Fibroblast of skin of right quadriceps (primary cell): ENCODE results near the gene PHF11.
"Not testable (repeated sequence)": the region's sequence is repeated elsewhere in the genome, so short reads cannot be mapped to it uniquely, and the experiment has no call there.

Experiments used
- DNase-seq: peaks from one replicate; pipeline ENCODE4 v3.0.0-alpha.2; 2013

PHF11 gene

DNA sequence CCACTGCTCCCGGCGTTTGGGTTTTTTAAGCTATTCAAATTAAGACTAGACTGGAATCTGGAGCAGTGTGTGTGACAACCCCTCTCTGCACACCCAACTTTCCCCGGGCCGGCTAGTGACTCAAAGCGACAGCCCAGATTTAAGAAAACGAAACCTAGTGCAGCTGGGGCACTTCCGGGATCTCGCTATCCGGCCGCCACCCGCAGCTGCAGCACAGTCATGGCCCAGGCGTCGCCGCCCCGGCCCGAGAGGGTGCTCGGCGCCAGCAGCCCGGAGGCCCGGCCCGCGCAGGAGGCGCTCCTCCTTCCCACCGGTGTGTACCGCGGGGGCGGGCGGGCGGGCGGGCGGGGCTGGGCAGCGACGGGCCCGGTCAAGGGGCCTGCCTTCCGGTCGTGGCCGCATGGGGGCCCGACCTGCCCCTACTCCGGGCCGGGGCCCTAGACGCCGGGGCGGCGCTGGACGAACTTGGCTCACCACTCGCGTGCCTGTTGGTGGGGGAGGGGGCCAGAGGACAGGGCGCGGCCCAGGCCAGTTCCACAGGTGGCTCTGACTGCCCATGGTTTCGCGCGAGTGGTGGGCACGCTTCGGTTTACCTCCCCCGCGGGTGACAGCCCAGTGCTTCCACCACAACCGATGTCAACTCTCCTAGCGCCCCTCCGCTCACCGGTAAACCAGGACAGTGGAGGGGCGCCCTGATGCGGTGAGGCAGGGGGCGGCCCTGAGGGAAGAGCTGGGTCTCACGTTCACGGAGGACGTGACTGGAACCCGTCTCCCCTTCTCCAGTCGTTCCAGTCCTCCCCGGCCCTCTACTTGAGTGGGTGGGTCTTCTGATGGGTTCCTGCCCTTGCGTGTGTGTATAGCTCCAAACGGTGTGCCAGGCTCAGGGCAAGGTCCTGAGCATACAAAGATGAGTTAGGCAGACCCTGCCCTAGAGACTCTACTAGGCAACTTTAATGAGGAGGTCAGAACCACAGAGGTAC lies at the start of gene PHF11:
TSS of gene PHF11 (plus strand) at position 171 of the 980 bp plus-strand sequence. CDS start at position 220, 49 bp downstream.
- DNase-seq: peak; percentile 77

DNA sequence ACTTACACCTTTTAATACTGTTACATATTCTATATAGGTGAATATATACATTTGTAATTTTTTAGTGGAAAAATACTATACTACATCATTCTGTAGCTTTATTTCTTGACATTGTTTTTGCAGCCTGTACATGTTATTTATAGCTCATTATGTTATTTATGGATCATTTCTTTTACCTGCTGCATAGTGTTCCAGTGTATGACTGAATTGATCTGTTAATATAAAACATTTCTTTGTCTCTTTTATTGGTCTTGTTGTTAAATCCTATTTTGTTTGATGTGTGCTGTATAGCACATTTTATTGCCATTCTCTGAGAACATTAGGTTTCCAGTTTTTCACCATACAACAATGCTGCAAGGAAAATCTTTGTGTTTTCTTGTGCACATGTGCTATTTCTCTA lies 49.3 kb upstream of the PHF11 start:
- DNase-seq: no peak

DNA sequence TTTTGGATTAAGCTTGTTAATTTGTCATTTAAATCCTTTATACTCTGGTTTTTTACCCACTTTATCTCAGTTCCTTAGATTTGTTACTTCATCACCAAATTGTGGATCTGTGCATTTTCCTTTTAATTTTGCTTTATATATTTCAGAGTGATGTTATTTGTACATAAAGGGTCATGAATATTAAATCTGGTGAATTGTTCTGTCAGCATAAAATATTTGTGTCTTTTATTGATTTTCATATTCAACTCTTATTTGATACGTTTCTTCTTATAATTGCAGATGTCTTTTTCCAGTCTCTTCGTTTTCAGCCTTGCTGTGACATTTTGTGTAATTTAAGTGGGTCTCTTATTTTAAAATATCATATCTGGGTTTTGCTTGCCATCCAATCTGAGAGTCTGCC lies 47.0 kb upstream of the PHF11 start:
- DNase-seq: no peak

DNA sequence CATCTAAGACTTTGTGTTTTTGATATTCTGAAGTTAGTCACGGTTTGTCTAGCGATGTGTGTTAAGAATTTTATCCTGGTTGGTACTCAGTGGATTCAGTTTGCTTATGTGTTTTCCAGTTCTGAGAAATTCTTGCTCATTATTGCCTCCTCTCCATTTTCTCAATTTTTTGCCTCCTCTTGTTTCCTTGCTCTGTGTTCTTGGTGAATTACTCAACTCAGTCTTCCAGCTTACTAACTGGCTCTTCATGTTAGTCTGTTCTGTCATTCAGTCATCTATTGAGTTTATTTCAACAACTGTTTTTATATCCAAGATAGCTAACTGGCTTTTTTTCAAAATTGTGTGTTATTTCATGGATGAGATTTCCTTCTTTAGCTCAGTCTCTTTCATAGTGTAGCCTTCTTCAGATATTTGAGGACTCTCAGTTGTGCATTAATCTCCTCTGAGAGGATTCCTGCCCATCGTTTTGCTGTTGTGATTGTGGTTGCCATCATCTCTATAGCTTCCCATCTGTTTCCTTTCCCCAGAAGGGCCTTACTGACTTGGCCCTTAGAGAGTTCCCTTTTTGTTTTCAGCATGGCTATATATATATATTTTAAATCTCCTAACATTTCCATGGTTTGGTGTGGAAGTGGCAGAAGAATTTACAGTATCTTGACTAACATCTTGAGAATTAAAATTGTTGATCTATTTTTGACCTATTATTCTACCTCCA lies 45.5 kb upstream of the PHF11 start:
- DNase-seq: no peak

DNA sequence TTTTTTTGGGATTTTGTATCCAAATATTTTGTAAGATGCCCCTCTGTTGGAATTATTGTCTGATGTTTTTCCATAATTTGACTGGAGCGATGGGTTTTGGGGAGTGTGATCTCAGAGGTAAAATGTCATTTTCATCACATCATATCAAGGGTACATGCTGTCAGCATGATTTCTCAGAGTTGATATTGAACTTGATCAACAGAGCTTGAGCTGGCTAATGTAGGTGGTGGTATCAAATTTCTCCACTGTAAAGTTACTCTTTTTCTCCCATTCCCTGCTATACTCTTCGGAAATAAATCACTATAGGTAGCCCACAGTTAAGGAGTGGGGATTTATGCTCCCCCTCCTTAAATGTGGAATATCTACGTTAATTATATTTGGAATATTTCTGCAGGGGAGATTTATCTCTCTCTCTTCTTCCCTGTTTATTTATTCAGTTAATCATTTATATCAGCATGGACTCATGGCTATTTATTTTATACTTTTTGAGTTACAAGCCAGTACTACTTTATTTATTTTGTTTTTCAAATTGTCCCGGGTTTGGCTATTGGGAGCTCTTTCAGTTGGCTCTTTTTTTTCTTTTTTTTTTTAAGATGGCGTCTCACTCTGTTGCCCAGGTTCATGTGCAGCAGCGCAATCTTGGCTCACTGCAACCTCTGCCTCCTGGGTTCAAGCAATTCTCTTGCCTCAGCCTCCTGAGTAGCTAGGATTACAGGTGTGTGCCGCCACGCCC lies 42.9 kb upstream of the PHF11 start:
- DNase-seq: no peak

DNA sequence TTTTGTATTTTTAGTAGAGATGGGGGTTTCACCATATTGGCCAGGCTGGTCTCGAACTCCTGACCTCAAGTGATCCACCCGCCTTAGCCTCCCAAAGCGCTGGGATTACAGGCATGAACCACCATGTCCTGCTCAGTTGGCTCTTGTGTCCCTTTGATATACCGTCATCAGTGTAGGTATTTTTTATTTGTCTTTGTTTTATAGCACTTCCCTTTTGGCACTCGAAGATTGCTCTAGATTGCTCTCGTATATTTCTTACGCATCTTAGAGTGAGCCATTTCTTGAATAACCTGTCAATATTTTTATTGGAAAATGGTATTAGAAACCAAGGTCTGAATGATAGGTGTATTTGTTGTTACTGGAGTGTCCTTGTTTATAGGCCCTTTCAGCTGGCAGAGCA lies 42.3 kb upstream of the PHF11 start:
- no peak for DNase-seq

DNA sequence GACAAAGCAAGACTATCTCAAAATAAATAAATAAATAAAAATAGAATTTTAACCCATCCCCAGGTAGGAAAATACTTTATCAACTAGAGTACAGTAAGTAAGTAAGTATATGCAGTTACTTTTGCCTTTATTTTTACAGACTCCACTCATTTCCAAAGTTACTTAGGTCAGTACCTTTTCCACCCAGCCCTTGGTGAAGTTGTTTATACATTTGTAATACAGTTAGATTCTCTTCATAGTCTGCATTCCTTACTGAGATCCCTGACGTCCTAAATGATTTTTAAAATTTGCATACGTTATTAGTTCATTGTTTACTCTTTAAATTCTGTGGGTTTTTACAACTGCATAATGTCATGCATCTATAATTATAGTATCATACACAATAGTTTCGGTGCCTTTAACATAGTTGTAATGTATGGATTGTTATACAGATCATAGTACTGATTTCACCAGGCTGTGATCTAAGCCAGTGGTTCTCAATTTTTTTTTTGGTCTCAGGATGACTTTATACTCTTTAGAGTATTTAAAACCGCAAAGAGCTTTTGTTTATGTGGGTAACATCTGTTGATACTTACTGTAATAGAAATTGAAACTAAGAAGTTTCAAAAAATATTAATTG lies 41.3 kb upstream of the PHF11 start:
- peak; percentile 56 for DNase-seq

DNA sequence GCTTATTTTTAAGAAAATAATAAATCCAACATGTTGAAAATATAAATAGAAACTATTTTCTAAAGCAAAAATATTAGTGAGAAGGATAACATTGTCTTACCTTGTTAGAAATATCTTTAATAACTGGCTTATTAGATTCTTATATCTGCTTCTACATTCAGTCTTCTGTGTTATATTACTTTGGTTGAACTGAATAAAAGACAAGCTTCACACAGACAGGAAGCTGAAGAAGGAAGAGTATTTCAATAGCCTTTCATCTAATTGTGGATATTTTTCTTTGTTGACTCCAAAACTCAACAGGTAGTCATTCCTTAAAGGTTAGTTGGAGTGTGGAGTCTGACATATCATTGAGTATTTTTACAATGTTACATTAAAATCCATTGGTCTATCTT lies 40.8 kb upstream of the PHF11 start:
- no peak for DNase-seq

DNA sequence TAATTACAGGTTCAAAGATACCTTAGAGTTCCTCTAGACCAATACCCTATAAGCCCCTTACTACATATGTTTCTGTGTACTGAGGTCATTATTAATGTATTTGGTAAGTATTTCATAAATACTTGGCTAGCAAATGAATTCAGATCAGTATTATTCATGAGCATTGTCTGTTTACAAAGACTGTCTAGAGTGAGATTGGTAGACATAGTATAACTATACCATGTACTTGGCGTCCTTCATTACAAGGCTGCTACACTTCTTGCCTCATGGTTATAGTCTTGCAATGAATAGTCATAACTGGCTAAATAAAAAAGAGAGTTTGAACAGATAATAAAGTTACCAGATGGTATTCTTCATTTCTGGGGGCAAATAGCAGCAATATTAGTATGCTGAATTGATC lies 39.6 kb upstream of the PHF11 start:
- no peak for DNase-seq

DNA sequence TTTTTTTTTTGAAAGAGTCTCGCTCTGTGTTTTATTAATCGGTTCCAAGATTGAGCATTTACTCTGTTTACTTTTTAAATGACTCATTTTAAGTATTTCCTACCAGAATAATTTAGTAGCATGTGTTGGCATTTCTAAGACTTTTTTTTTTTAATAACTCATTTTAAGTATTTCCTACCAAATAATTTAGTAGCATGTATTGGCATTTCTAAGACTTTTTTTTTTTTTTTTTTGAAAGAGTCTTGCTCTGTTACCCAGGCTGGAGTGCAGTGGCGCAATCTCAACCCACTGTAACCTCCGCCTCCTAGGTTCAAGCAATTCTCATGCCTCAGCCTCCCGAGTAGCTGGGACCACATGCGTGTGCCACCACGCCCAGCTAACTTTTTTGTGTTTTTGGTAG lies 38.5 kb upstream of the PHF11 start:
- DNase-seq: peak; percentile 14

DNA sequence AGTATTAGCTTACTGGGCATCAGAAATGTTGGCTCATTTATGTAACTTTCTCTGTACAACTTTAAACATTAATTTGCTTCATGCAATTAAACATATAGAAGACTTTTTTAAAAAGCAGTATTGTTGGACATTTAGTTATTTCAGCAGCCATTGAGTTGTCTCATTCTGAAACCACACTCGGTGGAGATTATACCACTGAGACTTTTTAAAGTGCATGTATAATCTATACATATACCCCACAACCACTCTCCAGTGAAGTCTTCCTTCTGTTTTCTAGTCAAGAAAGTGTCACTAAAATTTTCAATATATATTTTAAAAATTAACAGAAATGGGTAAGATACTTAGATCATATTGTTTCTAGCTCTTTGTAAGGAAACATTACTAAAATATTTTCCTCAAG lies 36.2 kb upstream of the PHF11 start:
- no peak for DNase-seq

DNA sequence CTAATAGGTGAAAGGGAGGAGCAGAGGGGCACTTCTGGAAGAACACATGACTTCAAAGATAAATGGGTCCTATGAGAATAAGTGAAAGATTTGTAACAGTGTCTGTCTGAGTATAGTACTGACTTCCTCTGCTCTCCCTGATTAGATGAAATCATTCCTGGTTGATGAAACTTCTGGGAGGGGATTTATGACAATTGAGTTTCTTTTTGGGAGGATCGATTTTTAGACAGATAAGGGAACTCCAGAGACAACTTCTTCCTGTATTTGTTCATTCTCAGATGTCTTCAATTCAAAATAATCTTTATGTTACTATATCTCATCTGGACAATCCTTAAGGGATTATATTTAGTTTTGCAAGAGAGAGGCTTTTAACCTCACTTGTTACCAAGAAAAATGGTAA lies 31.7 kb upstream of the PHF11 start:
- no peak for DNase-seq

DNA sequence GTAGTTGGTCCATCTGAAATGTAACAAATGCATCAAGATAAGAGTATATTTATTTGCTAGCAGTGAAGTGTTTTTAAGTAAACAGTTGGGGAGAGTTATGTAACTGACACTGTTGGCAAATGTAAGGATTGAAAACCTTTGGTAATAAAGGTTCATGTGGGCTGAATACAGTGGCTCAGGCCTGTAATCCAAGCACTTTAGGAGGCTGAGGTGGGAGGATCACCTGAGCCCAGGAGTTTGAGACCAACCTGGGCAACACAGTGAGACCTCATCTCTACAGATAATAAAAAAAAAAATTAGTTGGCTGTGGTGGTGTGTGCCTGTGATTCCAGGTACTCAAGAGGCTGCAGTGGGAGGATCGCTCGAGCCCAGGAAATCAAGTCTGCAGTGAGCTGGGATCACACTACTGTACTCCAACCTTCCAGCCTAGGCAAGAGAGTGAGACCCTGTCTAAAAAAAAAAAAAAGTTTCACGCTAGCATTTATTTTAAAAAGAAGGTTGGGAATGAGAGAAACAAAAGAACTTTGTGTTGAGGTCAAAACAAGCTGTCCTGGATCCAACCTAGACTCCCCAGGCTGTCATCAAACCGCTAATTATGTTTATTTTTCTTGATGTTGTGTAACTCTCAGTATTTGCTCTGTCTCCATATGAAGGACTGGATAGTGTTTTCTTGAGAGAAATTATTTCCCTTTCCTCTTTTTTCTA lies 31.0 kb upstream of the PHF11 start:
- DNase-seq: no peak

DNA sequence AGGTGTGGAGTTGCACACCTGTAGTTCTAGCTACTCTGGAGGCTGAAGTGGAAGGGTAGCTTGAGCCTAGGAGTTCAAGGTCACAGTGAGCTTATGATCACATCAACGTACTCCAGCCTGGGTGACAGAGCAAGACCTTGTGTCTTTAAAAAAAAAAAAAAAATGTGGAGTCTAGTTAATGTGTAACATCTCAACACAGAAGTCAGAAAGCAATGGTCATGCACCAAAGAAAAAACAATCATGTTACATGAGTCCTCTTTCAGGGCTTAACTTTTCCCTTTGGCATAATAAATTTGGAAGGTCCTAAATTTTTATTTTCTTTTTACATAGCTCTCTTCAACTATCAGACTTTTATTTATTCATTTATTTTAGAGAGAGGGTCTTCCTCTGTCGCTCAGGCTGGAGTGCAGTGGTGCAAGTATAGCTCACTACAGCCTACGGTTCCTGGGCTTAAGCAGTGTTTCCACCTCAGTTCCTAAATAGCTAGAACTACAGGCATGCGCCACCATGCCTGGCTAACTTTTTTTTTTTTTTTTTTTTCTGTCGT lies 29.4 kb upstream of the PHF11 start:
- DNase-seq: no peak

DNA sequence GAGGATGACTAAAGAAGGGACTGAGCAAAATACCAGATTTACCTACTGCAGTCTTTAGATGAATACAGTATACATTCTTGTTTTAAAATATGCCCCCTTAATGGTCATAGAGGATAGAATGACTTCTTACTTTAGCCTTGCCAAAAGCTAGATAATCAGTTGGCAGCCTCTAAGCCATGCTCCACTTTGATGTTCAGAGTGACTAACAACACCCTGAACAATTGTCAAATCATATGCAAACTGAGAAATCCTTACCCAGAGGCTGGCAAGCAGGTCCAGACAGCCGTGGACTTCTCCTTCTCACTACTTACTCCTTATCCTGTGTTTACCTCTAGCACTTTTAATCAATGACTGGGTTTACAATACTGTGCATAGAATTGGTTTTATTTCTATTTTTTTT lies 23.6 kb upstream of the PHF11 start:
- no peak for DNase-seq

DNA sequence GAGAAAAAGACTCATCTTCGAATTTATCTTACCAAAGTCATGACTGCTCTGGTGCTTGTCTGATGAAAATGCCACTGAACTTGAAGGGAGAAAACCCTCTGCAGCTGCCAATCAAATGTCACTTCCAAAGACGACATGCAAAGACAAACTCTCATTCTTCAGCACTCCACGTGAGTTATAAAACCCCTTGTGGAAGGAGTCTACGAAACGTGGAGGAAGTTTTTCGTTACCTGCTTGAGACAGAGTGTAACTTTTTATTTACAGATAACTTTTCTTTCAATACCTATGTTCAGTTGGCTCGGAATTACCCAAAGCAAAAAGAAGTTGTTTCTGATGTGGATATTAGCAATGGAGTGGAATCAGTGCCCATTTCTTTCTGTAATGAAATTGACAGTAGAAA lies 19.2 kb upstream of the PHF11 start:
- no peak for DNase-seq

DNA sequence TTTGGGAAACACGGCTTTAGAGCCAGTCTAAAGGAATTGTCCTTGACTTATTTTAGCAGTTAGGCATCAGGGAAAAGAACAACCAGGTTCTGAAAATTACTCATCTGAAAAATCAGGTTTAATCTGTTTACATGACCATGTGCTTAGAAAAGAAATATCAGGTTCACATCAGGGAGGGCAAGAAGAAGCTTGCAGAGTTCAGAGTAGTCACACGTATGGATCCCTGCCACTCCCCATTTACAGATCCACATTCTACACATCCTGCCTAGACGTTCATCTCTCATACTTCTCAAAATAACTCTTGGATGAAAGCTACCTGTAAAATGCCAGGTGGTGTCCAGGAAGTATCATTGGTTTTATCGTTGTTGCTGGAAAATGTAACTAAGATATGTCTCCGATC lies 14.0 kb upstream of the PHF11 start:
- no peak for DNase-seq

DNA sequence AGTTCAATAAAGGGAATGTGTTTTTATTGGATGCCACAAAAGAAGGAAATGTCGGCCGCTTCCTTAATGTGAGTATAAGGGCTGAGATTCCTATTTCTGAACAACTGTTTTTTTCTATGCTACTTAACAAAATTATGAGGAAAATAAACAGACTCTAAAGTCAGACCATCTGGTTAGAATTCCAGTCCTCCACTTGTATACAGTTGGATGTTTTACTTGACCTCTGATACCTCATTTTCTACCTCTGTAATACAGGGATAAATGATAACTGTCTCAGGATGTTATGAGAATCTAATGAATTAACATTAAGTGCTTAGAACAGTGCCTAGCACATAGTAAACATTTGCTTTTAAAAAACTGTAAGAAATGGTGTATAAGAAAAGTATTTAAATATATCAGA lies 7.2 kb upstream of the PHF11 start:
- no peak for DNase-seq

DNA sequence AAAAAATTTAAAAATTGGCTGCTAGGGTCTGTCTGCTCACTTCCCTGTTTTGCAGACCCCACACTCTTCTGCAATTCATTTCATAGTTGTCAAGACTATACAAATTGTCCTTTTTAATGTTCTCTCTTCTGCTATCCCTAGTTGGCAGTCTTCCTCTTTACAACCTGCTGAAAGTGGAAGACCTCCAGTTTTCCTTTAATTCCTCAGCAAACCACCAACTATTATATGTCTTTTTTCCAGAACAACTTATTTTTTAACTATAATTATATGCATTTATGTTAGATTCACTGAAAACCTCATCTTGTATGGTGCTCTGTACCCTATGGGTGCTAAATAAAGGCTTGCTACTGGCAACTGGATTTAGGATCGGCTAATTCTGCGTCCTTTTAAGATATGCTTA lies 1.1 kb upstream of the PHF11 start:
- DNase-seq: no peak

DNA sequence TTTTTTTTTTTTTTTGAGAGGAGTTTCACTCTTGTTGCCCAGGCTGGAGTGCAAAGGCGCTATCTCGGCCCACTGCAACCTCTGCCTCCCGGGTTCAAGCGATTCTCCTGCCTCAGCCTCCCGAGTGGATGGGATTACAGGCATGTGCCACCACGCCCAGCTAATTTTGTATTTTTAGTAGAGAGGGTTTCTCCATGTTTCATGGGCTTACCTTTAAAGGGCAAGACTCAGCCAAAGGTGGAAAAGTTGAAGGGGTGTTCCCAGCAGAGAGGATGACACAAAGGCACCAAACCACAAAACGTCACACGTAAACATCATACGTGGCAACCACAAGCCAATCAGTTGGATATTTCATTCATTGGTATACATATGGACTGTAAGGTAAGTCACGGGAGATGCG lies 1.1 kb downstream of the PHF11 start:
- not testable (repeated sequence) for DNase-seq

DNA sequence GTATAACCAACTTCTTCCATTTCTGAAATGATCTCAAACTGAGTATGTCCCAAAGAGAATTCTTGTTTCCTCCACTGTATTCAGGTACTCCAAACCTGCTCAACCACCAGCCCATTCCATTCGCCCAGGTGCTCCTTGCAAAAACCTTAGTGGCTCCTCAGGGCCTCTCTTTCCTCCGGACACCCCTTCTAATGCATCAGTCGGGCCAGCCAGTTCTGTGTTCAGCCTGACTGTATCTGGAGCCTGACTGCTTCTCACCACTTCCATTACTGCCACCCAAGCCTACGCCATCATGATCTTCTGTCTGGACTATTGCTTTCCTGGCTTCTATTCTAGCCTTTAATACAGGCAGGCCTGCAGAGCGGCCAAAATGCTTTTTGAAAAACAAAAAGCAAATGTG lies 1.5 kb downstream of the PHF11 start:
- DNase-seq: no peak

DNA sequence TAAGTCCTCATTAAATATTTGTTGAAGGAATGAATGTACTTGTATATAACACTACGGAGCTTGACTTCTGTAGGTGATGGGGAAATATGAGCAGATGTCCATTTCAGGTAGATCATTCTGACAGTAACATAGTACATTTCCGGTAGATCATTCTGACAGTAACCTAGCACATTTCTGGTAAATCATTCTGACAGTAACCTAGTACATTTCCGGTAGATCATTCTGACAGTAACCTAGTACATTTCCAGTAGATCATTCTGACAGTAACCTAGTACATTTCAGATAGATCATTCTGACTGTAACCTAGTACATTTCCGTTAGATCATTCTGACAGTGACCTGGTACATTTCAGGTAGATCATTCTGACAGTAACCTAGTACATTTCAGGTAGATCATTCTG lies 2.5 kb downstream of the PHF11 start:
- DNase-seq: no peak
